ENCODE results near the gene SIMC1.
"Not testable (repeated sequence)": the region's sequence is repeated elsewhere in the genome, so short reads cannot be mapped to it uniquely, and the experiment has no call there.

The SIMC1 gene

DNA sequence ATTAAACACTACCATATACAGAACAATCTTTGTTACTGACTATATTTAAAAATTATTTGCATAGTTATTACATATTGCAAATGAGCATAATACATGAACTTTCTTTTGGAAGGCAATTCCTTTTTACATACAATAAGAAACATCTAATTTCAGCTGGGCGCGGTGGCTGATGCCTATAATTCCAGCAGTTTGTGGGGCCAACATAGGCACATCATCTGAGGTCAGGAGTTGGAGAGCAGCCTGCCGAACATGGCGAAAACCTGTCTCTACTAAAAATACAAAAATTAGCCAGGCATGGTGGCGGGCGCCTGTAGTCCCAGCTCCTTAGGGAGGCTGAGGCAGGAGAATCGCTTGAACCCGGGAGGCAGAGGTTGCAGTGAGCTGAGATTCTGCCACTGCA, 36.4 kb upstream of the SIMC1 start:
- peaks cover 10% of the 10 kb centered on the region for H3K27me3 ChIP-seq (ENCODE audit: insufficient read depth, poor library complexity, severe bottlenecking)
- H3K27ac ChIP-seq (ENCODE audit: poor library complexity, severe bottlenecking) = no peak overlapping the region
- no peak for DNase-seq (ENCODE audit: low spot score)
- no peaks in the 10 kb centered on the region for H3K36me3 ChIP-seq (ENCODE audit: low read depth)
- no peak for ATAC-seq (ENCODE audit: low read depth)
- TF ChIP-seq, protein P1, sequence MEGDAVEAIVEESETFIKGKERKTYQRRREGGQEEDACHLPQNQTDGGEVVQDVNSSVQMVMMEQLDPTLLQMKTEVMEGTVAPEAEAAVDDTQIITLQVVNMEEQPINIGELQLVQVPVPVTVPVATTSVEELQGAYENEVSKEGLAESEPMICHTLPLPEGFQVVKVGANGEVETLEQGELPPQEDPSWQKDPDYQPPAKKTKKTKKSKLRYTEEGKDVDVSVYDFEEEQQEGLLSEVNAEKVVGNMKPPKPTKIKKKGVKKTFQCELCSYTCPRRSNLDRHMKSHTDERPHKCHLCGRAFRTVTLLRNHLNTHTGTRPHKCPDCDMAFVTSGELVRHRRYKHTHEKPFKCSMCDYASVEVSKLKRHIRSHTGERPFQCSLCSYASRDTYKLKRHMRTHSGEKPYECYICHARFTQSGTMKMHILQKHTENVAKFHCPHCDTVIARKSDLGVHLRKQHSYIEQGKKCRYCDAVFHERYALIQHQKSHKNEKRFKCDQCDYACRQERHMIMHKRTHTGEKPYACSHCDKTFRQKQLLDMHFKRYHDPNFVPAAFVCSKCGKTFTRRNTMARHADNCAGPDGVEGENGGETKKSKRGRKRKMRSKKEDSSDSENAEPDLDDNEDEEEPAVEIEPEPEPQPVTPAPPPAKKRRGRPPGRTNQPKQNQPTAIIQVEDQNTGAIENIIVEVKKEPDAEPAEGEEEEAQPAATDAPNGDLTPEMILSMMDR (IDR thresholded peaks at IDR 0.05; ENCODE audit: poor library complexity, severe bottlenecking) = no peak
- H3K9me3 ChIP-seq (ENCODE audit: severe bottlenecking) = no peaks in the 10 kb centered on the region
- no peak overlapping the region for H3K4me3 ChIP-seq (ENCODE audit: severe bottlenecking)
- no peaks in the 10 kb centered on the region for H3K4me1 ChIP-seq (ENCODE audit: insufficient read depth, poor library complexity, severe bottlenecking)

DNA sequence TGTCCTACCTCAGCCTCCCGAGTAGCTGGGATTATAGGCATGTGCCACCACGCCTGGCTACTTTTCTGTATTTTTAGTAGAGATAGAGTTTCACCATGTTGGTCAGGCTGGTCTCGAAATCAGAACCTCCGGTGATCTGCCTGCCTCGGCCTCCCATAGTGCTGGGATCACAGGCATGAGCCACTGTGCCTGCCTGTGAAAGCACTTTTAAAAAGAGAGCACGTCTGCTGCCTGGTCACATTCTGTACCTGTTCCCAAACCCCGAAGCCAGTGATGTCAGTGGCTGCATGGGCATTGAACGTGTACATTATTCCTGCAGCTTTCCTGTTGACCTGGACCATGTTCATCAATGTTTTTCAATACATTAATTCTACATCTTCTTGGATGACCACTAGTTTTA, 35.1 kb upstream of the SIMC1 start:
- H3K36me3 ChIP-seq (ENCODE audit: low read depth) = no peaks in the 10 kb centered on the region
- H3K27ac ChIP-seq (ENCODE audit: poor library complexity, severe bottlenecking) = no peak overlapping the region
- H3K9me3 ChIP-seq (ENCODE audit: severe bottlenecking) = no peaks in the 10 kb centered on the region
- no peak for DNase-seq (ENCODE audit: low spot score)
- H3K4me3 ChIP-seq (ENCODE audit: severe bottlenecking) = no peak overlapping the region
- no peaks in the 10 kb centered on the region for H3K4me1 ChIP-seq (ENCODE audit: insufficient read depth, poor library complexity, severe bottlenecking)
- H3K27me3 ChIP-seq (ENCODE audit: insufficient read depth, poor library complexity, severe bottlenecking) = peaks cover 10% of the 10 kb centered on the region
- ATAC-seq (ENCODE audit: low read depth) = no peak
- TF ChIP-seq, protein P1 (IDR thresholded peaks at IDR 0.05; ENCODE audit: poor library complexity, severe bottlenecking) = no peak

DNA sequence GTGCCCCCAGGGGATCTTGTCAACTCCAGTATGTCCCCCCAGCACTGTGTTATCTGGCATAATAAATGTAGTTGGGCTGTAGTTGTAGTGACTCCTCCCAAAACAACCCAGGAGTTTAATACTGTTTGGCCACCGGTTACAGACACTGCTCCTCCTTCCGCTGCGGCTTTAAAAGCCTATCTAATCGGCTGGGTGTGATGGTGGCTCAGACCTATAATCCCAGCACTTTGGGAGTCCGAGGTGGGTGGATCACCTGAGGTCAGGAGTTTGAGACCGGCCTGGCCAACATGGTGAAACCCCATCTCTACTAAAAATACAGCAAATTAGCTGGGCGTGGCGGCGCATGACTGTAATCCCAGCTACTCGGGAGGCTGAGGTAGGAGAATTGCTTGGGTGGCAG, 34.7 kb upstream of the SIMC1 start:
- H3K4me3 ChIP-seq (ENCODE audit: severe bottlenecking); H3K27me3 ChIP-seq (ENCODE audit: insufficient read depth, poor library complexity, severe bottlenecking); DNase-seq (ENCODE audit: low spot score); H3K36me3 ChIP-seq (ENCODE audit: low read depth); H3K27ac ChIP-seq (ENCODE audit: poor library complexity, severe bottlenecking); H3K4me1 ChIP-seq (ENCODE audit: insufficient read depth, poor library complexity, severe bottlenecking); H3K9me3 ChIP-seq (ENCODE audit: severe bottlenecking); ATAC-seq (ENCODE audit: low read depth): not testable (repeated sequence)

GRCh38 chr5:176214466-176215021, 23.7 kb upstream of the SIMC1 start:
- not testable (repeated sequence) for H3K4me3 ChIP-seq (ENCODE audit: severe bottlenecking); H3K27ac ChIP-seq (ENCODE audit: poor library complexity, severe bottlenecking); H3K9me3 ChIP-seq (ENCODE audit: severe bottlenecking); H3K27me3 ChIP-seq (ENCODE audit: insufficient read depth, poor library complexity, severe bottlenecking); H3K4me1 ChIP-seq (ENCODE audit: insufficient read depth, poor library complexity, severe bottlenecking); ATAC-seq (ENCODE audit: low read depth); H3K36me3 ChIP-seq (ENCODE audit: low read depth); DNase-seq (ENCODE audit: low spot score)

DNA sequence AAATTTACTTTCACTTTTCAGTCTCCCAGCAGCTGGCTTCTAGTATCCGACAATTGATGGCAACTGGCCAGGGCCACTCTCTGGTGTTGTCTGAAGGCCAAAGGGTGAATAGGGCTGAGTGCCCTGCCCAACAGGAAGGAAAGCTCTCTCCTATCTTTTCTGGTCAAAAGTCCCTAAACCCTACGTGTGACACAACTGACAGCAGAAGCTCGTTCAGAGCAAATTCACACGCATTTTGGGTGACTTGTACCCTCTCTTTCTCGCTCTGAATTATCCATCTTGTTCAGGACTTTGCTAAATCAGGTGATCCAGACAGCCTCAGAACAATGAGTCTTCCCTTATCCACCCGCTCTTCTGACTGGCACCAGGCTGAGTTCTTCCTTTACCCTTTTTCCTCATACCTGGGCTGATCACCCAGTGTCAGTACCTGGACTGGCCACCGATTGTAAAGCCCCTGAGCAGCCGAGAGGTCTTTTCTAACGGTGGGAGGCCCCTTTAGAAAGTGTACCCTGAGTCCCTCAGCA, 21.8 kb upstream of the SIMC1 start:
- H3K4me3 ChIP-seq (ENCODE audit: severe bottlenecking); H3K9me3 ChIP-seq (ENCODE audit: severe bottlenecking); H3K4me1 ChIP-seq (ENCODE audit: insufficient read depth, poor library complexity, severe bottlenecking); H3K27me3 ChIP-seq (ENCODE audit: insufficient read depth, poor library complexity, severe bottlenecking); H3K36me3 ChIP-seq (ENCODE audit: low read depth); DNase-seq (ENCODE audit: low spot score); ATAC-seq (ENCODE audit: low read depth); H3K27ac ChIP-seq (ENCODE audit: poor library complexity, severe bottlenecking): not testable (repeated sequence)

- H3K9me3 ChIP-seq (ENCODE audit: severe bottlenecking) = not testable (repeated sequence)
Observed at GRCh38 chr5:176217188-176217729, 21.0 kb upstream of the SIMC1 start.

DNA sequence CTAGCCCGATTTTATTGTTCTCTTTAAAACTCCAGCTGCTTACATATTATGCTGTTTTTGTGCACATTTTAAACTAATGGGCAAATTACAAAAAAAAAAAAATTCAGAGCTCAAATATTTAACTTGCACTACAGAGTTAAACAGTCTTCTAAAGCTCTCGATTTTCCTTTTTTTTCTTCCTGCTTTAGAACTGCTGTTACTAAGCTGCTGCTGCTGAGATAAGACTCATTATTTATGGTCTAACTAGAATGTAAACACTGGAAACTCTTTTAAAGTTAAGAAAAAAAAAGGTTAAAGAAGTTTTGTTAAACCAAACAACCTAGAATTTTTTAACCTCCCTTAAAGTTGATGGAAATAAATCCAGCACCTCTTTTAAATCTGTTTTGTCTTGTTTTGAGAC, 20.5 kb upstream of the SIMC1 start:
- H3K9me3 ChIP-seq (ENCODE audit: severe bottlenecking); H3K4me3 ChIP-seq (ENCODE audit: severe bottlenecking); H3K27ac ChIP-seq (ENCODE audit: poor library complexity, severe bottlenecking); H3K27me3 ChIP-seq (ENCODE audit: insufficient read depth, poor library complexity, severe bottlenecking); DNase-seq (ENCODE audit: low spot score); H3K4me1 ChIP-seq (ENCODE audit: insufficient read depth, poor library complexity, severe bottlenecking); ATAC-seq (ENCODE audit: low read depth); H3K36me3 ChIP-seq (ENCODE audit: low read depth): not testable (repeated sequence)

More at GRCh38 chr5:176217188-176217729, 21.0 kb upstream of the SIMC1 start:
- not testable (repeated sequence) for H3K27me3 ChIP-seq (ENCODE audit: insufficient read depth, poor library complexity, severe bottlenecking); DNase-seq (ENCODE audit: low spot score); H3K4me3 ChIP-seq (ENCODE audit: severe bottlenecking); H3K4me1 ChIP-seq (ENCODE audit: insufficient read depth, poor library complexity, severe bottlenecking); ATAC-seq (ENCODE audit: low read depth); H3K27ac ChIP-seq (ENCODE audit: poor library complexity, severe bottlenecking); H3K36me3 ChIP-seq (ENCODE audit: low read depth)

DNA sequence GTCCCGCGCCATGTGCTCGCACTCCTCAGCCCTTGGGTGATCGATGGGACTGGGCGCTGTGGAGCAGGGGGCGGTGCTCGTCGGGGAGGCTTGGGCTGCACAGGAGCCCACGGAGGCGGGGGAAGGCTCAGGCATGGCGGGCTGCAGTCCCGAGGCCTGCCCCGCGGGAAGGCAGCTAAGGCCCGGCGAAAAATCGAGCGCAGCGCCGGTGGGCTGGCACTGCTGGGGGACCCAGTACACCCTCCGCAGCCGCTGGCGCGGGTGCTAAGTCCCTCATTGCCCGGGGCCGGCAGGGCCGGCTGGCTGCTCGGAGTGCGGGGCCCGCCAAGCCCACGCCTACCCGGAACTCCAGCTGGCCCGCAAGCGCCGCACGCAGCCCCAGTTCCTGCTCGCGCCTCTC, 16.2 kb upstream of the SIMC1 start:
- H3K27me3 ChIP-seq (ENCODE audit: insufficient read depth, poor library complexity, severe bottlenecking); ATAC-seq (ENCODE audit: low read depth); H3K4me1 ChIP-seq (ENCODE audit: insufficient read depth, poor library complexity, severe bottlenecking); DNase-seq (ENCODE audit: low spot score); H3K27ac ChIP-seq (ENCODE audit: poor library complexity, severe bottlenecking); H3K9me3 ChIP-seq (ENCODE audit: severe bottlenecking); H3K36me3 ChIP-seq (ENCODE audit: low read depth); H3K4me3 ChIP-seq (ENCODE audit: severe bottlenecking): not testable (repeated sequence)

GRCh38 chr5:176228358-176228757, 9.9 kb upstream of the SIMC1 start:
- DNase-seq (ENCODE audit: low spot score); H3K27ac ChIP-seq (ENCODE audit: poor library complexity, severe bottlenecking); H3K4me1 ChIP-seq (ENCODE audit: insufficient read depth, poor library complexity, severe bottlenecking); H3K27me3 ChIP-seq (ENCODE audit: insufficient read depth, poor library complexity, severe bottlenecking); H3K9me3 ChIP-seq (ENCODE audit: severe bottlenecking); H3K36me3 ChIP-seq (ENCODE audit: low read depth); ATAC-seq (ENCODE audit: low read depth); H3K4me3 ChIP-seq (ENCODE audit: severe bottlenecking): not testable (repeated sequence)

DNA sequence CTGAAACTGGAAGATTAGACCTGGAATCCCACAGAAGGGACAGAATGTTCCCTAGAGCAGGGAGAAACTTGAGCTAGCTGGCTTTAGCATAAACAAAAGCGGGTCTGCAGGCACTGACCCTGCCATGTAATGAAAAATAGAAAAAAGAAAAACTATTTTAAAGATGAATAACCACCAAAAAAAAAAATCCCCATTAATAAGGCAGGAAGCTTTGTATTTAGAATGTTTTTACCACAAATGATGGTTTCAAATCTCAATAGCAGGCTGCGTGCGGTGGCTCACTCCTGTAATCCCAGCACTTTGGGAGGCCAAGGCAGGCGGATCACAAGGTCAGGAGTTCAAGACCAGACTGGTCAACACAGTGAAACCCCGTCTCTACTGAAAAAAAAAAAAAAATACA, 5.0 kb upstream of the SIMC1 start:
- H3K27ac ChIP-seq (ENCODE audit: poor library complexity, severe bottlenecking); ATAC-seq (ENCODE audit: low read depth); H3K4me3 ChIP-seq (ENCODE audit: severe bottlenecking); DNase-seq (ENCODE audit: low spot score); H3K36me3 ChIP-seq (ENCODE audit: low read depth); H3K4me1 ChIP-seq (ENCODE audit: insufficient read depth, poor library complexity, severe bottlenecking); H3K27me3 ChIP-seq (ENCODE audit: insufficient read depth, poor library complexity, severe bottlenecking); H3K9me3 ChIP-seq (ENCODE audit: severe bottlenecking): not testable (repeated sequence)

Measured in RWPE2 (cell line).